Sigmoid colon (tissue), 4 donors: Measurements from ENCODE around the gene IRX2.

ENCODE experiments used
- CTCF ChIP-seq, 4 experiments: fragments of 450-650 bp in 3 of 4; fragments of 200-600 bp in 1 of 4; IDR thresholded peaks; one replicate each; pipeline ENCODE4 v1.5.1; 2016 to 2019; ENCODE audit warnings: antibody characterized with exemption in 4 of 4, mild to moderate bottlenecking in 3 of 4, moderate library complexity in 2 of 4
- EP300 ChIP-seq, 4 donors: sonication (generic); formaldehyde crosslinking; IDR thresholded peaks; one replicate each; pipeline ENCODE4 v1.6.1; 2017; ENCODE audit warnings: antibody characterized with exemption in 4 of 4
- POLR2A ChIP-seq, 2 donors: fragments of 450-650 bp; IDR thresholded peaks; one replicate each; pipeline ENCODE4 v1.6.1; 2016; ENCODE audit warnings: antibody characterized with exemption in 2 of 2, mild to moderate bottlenecking in 2 of 2, moderate library complexity in 2 of 2
- POLR2AphosphoS5 ChIP-seq, 4 donors: sonication (generic); formaldehyde crosslinking; IDR thresholded peaks; one replicate each; pipeline ENCODE4 v1.6.1; 2017; ENCODE audit warnings: antibody characterized with exemption in 4 of 4

GRCh38 chr5:2742921-2743679, 8.4 kb downstream of the IRX2 start:
- TF ChIP-seq CTCF (IDR thresholded peaks at IDR 0.05): no peak
- TF ChIP-seq EP300 (IDR thresholded peaks at IDR 0.05): no peak
- TF ChIP-seq POLR2A (IDR thresholded peaks at IDR 0.05): no peak
- TF ChIP-seq POLR2AphosphoS5 (IDR thresholded peaks at IDR 0.05): no peak
